HepG2 (cell line): ENCODE data around the gene ECE2. TPM values are rescaled to one million over a fixed set of nuclear protein-coding genes. Genes with fewer than 3 reads are reported as not detected.

Experiments used
- ATF2 ChIP-seq: sonication (generic); formaldehyde crosslinking; IDR thresholded peaks from 2 replicates; pipeline ENCODE4 v1.4.0; 2020; ENCODE audit warnings: missing genetic modification reagents
- ELK4 ChIP-seq: sonication (generic); formaldehyde crosslinking; IDR thresholded peaks from 2 replicates; pipeline ENCODE4 v1.9.0; 2021; ENCODE audit warnings: missing genetic modification reagents, borderline replicate concordance
- HNRNPK ChIP-seq: fragments of 200-400 bp; formaldehyde crosslinking; IDR thresholded peaks from 2 replicates; pipeline ENCODE4 v1.6.1; 2018; ENCODE audit warnings: low read length, low read depth, moderate library complexity, mild to moderate bottlenecking; ENCODE audit not compliant: poor library complexity, severe bottlenecking
- KLF9 ChIP-seq: IDR thresholded peaks from 2 replicates; pipeline ENCODE4 v1.6.1; 2016; ENCODE audit warnings: low read depth
- MAFG ChIP-seq: sonication (generic); formaldehyde crosslinking; IDR thresholded peaks from 2 replicates; pipeline ENCODE4 v1.5.1; 2020; ENCODE audit warnings: mild to moderate bottlenecking, missing genetic modification reagents
- SRF ChIP-seq: IDR thresholded peaks from 2 replicates; pipeline ENCODE4 v1.6.1; 2011; ENCODE audit warnings: mild to moderate bottlenecking, low read depth, low read length, moderate library complexity
- TIGD3 ChIP-seq: sonication (generic); formaldehyde crosslinking; IDR thresholded peaks from 2 replicates; pipeline ENCODE4 v1.5.1; 2020; ENCODE audit warnings: mild to moderate bottlenecking, missing genetic modification reagents, borderline replicate concordance
- ZBED4 ChIP-seq: sonication (generic); formaldehyde crosslinking; IDR thresholded peaks from 2 replicates; pipeline ENCODE4 v1.4.0; 2020; ENCODE audit warnings: missing genetic modification reagents, borderline replicate concordance
- ZFP82 ChIP-seq: sonication (generic); formaldehyde crosslinking; IDR thresholded peaks from 2 replicates; pipeline ENCODE4 v1.5.1; 2020; ENCODE audit warnings: mild to moderate bottlenecking, missing genetic modification reagents, borderline replicate concordance
- ZGPAT ChIP-seq: IDR thresholded peaks from 2 replicates; pipeline ENCODE4 v1.6.1; 2016; ENCODE audit warnings: mild to moderate bottlenecking
- ZNF275 ChIP-seq: sonication (generic); formaldehyde crosslinking; IDR thresholded peaks from 2 replicates; pipeline ENCODE4 v1.8.0; 2022; ENCODE audit warnings: missing genetic modification reagents, mild to moderate bottlenecking, inconsistent platforms, borderline replicate concordance
- ZNF441 ChIP-seq: sonication (generic); formaldehyde crosslinking; IDR thresholded peaks from 2 replicates; pipeline ENCODE4 v1.7.0; 2021; ENCODE audit warnings: missing genetic modification reagents, borderline replicate concordance
- ZNF446 ChIP-seq: sonication (generic); formaldehyde crosslinking; IDR thresholded peaks from 2 replicates; pipeline ENCODE4 v1.5.0; 2020; ENCODE audit warnings: mild to moderate bottlenecking, missing genetic modification reagents
- ZNF512 ChIP-seq: sonication (generic); formaldehyde crosslinking; IDR thresholded peaks from 2 replicates; pipeline ENCODE4 v1.4.0; 2020; ENCODE audit warnings: mild to moderate bottlenecking, missing genetic modification reagents
- ZNF678 ChIP-seq: sonication (generic); formaldehyde crosslinking; IDR thresholded peaks from 2 replicates; pipeline ENCODE4 v1.4.0; 2020; ENCODE audit warnings: mild to moderate bottlenecking, missing genetic modification reagents
- polyA plus RNA-seq, 8 experiments: library from polyadenylated mRNA; depleted of rRNA in 3 of 8; stranded (reverse) in 7 of 8; unstranded in 1 of 8; fragments of >200 nt; fragmentation: Illumina TruSeq in 4 of 8; extraction: Trizol in 4 of 8; gene quantifications; 2 replicates each; pipeline versions ENCODE4 v1.2.1 to v1.2.3, GENCODE V29; 2011 to 2016; ENCODE audit warnings: low read depth in 4 of 8, missing spikeins in 1 of 8, mixed read lengths in 1 of 8; ENCODE audit not compliant: insufficient read depth in 1 of 8
- total RNA-seq, 5 experiments: library from RNA; depleted of rRNA; stranded (reverse); fragments of >200 nt; fragmentation: Illumina TruSeq; extraction: Trizol; gene quantifications; 2 replicates each; pipeline ENCODE4 v1.2.3, GENCODE V29; 2016; ENCODE audit warnings: low read depth in 1 of 5

Gene ECE2
- total and polyA plus RNA-seq, 2 of the 13 experiments (the other 11 are each of a cell fraction or from before 2014, with no cell fraction given), result not detected

- TF ChIP-seq KLF9 (CRISPR knock-in tag) (no peak), TIGD3 (CRISPR knock-in tag) (no peak), ZNF512 (CRISPR knock-in tag) (no peak), MAFG (no peak), ZNF441 (CRISPR knock-in tag) (peak; percentile 50; the same call in 1 of the 2 replicates), ZNF446 (peak; percentile 42; the same call in 1 of the 2 replicates), ZGPAT (CRISPR knock-in tag) (peak; percentile 48; the same call in 1 of the 2 replicates), ZNF678 (CRISPR knock-in tag) (no peak; the same call in 1 of the 2 replicates), ELK4 (0 out of 2 replicates have a peak, but pooled peaks have one; percentile 55), ZBED4 (CRISPR knock-in tag) (peak; percentile 60; the same call in 1 of the 2 replicates), ATF2 (no peak), SRF (no peak), ZNF275 (CRISPR knock-in tag) (no peak; the same call in 1 of the 2 replicates), ZFP82 (CRISPR knock-in tag) (0 out of 2 replicates have a peak, but pooled peaks have one; percentile 40), HNRNPK (no peak)
Measured at GRCh38 chr3:184298759-184299487, 23.1 kb downstream of the ECE2 start, which contains the start of gene PSMD2 (continued).
